GM19452 (cell line): Measurements from ENCODE around the gene COA5.

Experiments
- ATAC-seq: cut with Tn5 transposase; IDR thresholded peaks from one replicate; pipeline ENCODE4 v1.9.1; 2021; ENCODE audit not compliant: unreplicated experiment

Gene COA5

GRCh38 chr2:98554116-98554861 is 54.0 kb downstream of the COA5 start:
- no peak for ATAC-seq

DNA sequence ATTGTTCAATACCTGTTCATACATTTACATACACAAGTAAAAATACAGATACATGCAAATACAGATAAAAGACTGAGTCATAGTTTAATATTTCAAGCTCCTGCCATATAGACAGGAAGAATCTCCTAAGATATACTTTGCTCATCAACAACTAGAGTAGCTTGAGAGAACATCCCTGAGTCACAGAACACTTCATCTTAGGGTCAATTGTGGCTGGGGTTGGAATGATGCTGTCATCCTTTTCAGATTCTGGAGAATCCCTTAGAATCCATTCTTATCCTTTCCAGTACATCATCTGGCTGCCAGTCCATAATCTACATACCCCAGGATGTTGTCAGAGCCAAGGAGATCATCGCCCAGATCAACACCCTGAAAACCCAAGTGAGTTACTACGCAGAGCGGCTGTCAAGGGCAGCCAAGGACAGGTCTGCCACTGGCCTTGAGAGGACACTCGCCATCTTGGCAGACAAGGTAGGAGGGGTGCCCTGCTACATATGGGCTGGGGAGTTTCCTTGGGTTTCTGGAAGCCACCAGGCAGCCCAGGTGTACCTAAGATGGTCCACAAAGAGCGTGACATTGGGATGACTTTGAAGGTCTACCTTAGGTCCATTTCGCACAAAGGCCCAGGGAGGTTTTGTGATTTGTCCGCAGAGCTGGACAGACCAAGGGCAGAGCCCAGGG is 55.7 kb downstream of the COA5 start:
- no peak for ATAC-seq

- ATAC-seq: no peak
These were observed 57.0 kb downstream of the COA5 start for GRCh38 chr2:98551316-98551715.

DNA sequence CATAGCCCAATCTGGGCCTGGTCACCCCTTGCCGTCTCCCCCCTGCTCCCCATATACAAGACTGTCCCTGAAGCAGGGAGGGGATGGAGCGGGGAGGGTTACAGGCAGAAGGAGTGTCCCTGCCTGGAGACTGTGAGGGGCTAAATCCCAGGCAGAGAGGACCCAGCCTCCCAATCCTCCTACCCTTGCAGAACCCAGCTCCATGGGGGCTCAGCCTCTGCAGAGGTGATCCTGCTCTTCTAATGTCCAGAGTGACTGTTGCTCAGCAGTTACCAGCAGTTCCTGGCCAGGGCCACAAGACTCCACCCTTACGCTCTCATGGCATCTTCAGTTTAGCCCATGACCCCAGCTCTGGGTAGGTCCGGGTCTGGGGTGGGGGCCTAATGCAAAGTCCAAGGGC is 58.1 kb downstream of the COA5 start:
- no peak for ATAC-seq
